Fibroblast of mammary gland (primary cell): Measurements from ENCODE around the gene REPS2.

Experiments
- DNase-seq: peaks from one replicate; pipeline ENCODE4 v3.0.0-alpha.2; 2010; ENCODE audit warnings: low read depth
- H3K4me3 ChIP-seq: 2 replicates; pipeline ENCODE4 v1.5.1; 2011; ENCODE audit warnings: low read depth, mild to moderate bottlenecking, low read length, moderate library complexity; ENCODE audit not compliant: control insufficient read depth
- TF ChIP-seq, protein P1 (sequence below): conservative IDR thresholded peaks from 2 replicates; pipeline ENCODE4 v1.5.1; 2011; ENCODE audit warnings: low read depth, low read length, inconsistent platforms; ENCODE audit not compliant: control insufficient read depth, insufficient read depth

The REPS2 gene

DNA sequence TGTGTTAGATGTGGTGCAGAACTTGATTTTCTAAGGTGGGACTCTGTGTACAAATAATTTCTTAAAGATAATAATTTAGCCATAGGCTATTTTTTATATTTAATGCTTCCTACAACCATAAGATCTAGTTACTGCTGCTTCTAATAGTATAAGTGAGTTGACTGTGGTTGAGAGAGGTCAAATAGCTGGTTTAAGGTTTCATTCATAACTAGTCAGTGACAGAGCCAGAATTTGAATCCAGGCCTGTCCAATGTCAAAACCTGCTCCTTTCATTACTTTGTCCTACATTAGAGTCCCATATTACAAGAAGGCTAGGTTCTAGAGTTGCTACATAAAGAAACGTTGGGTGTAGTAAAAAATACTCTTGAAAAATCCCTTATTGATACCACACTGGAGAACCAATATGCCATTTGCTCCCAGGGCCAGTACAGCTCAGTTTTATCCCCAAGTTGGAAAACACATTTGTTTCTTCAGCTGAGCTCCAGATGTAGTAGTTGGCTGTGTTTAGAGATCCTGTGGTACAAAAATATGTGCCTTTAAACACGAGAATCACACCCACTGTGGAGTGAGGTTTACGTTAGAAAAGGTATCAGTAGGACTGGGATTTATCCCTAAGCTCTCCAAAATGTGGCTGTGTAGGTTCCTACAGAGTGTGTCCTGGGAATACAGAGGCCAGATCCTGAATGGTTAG lies 84.3 kb downstream of the REPS2 start:
- TF ChIP-seq, protein P1, sequence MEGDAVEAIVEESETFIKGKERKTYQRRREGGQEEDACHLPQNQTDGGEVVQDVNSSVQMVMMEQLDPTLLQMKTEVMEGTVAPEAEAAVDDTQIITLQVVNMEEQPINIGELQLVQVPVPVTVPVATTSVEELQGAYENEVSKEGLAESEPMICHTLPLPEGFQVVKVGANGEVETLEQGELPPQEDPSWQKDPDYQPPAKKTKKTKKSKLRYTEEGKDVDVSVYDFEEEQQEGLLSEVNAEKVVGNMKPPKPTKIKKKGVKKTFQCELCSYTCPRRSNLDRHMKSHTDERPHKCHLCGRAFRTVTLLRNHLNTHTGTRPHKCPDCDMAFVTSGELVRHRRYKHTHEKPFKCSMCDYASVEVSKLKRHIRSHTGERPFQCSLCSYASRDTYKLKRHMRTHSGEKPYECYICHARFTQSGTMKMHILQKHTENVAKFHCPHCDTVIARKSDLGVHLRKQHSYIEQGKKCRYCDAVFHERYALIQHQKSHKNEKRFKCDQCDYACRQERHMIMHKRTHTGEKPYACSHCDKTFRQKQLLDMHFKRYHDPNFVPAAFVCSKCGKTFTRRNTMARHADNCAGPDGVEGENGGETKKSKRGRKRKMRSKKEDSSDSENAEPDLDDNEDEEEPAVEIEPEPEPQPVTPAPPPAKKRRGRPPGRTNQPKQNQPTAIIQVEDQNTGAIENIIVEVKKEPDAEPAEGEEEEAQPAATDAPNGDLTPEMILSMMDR: no peak
- peak; percentile 80 for DNase-seq
- H3K4me3 ChIP-seq: no peak overlapping the region

DNA sequence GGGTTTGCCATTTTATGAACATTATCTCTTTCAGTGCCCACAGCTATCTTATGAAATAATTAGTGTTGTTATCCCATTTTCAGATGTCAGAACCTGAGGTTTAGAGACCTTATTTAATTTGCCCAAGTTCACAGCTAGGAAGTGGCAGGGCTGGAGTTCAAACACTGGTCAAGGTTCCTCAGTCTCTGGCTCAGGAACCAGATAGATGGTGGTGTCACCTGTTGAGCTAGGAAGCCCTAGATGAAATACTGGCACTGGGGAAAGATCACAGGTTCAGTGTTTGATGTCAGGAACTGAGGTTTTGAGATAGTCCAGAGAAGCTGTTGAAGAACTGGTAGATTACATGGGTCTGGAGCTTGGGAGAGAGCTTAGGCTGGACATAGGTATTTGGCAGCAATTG lies 85.4 kb downstream of the REPS2 start:
- TF ChIP-seq, protein P1: no peak
- no peak for DNase-seq
- no peak overlapping the region for H3K4me3 ChIP-seq

DNA sequence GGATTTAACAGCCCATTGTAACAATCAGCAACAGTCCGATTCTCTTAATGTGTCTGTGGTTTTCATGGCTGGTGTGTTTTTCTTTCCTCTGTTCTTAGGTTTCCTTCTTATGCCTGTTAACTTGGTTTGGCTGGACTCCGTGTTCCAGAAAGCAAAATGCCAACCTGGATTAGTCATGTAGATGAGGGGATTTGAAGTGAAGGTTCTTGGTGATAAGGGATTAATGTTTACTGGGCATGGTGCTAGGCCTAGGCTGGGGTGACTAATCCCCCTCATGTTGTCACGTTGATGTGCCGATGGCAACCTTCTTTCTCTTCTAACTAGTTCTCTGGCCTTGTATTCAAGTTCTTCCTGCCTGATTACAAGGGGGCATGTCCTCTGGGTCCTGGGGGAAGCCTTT lies 85.9 kb downstream of the REPS2 start:
- peak; percentile 88 for DNase-seq
- TF ChIP-seq, protein P1: no peak
- no peak overlapping the region for H3K4me3 ChIP-seq

DNA sequence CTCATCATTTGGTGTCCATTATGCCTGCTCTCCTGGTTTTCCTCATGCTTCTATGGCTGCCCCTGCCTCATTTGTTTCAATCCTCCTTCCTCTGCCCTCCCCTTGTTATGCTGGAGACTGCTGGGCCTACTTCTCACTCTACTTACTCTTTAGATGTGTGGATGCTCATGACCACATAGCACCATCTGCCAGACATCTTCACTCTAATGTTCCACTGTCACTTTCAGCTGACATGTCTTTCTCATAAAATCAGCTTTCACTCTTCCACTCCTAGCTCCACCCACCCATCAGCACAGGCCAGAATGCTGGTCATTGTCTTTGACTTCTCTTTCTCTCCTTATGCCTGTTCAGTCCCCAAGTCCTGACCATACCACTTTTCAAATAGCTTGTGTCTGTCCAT lies 86.8 kb downstream of the REPS2 start:
- TF ChIP-seq, protein P1: no peak

DNA sequence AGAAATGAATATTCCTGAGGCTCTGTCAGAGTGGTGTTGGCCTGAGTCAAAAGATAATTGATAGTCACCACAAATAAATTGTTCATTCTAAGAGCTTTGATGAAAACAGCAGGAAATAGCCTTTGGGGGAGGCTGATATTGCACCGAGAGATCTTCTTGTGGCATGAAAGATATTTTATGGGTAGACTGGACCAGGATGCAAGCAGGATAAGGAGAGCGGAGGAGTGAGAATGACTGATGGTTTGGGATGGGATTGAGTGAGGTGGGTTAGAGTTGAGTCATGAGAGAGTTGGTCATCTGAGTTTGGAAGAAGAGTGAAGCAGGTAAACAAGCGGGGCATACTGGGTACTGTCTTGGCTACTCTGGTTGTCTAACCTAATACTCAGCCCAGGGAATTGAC lies 88.7 kb downstream of the REPS2 start:
- TF ChIP-seq, protein P1: no peak
- H3K4me3 ChIP-seq: no peak overlapping the region
- DNase-seq: no peak

More for the DNA sequence above, 86.8 kb downstream of the REPS2 start:
- DNase-seq: no peak
- H3K4me3 ChIP-seq: no peak overlapping the region

DNA sequence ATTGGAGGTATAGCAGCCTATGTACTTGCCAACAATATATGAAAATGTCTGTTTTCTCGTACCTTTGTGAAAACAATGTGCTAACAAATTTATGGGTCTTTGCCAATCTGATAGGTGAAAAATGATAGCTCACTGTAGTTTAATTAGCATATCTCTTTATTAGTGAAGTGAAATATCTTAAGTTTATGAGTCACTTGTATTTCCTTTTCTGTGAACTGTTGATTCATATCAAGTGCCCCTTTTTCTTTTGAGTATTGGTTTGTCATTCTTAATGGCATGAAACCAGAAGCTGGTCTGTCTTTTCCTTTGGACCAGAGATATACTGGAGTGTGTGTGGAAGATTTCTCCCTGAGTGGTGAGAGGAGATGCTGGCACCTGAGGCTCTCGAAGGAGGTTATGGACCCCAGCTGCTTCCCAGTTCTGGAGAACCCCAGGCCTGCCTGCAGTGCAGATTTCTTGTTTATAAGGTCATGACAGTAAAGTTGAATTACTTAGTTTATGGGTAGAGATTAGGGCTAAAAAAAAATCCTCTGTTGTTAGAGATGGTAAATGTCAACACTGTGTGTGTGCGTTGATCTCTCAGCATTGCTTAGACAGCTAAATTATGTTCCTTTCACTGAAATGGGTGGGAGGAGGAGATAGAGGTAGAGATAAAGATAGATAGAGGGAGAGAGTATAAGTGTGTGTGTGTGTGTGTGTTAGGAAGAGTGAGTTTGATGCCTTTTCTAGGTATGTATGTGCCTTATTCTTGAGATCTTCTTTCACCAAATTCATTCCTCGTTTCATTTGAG lies 89.9 kb downstream of the REPS2 start:
- no peak for DNase-seq
- TF ChIP-seq, protein P1: no peak
- no peak overlapping the region for H3K4me3 ChIP-seq
